ENCODE measurements around the gene SH3RF1.
A peak's percentile ranks its signal among the peaks of the same experiment; 100 is the strongest.
"Not testable (repeated sequence)": the region's sequence is repeated elsewhere in the genome, so short reads cannot be mapped to it uniquely, and the experiment has no call there.

Gene SH3RF1

DNA sequence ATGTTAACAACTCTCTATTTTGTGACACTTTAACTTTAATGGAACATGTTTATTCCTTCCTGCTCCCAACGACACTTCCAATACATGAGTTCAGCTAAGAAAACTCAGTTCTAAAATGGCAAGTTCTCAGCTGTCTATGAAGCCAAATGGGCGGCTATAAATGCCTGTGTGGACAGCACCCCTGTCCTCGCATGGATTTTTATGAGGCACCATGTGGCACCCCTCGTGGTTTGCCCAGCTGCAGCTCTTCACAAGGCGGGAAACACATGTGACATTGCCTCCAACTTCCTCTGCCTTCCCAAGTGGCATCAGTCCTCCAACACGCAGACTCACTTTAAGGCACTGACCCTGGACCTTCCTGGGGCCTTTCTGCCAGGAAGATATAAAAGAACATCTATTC, 48.0 kb downstream of the SH3RF1 start:
- DNase-seq: no peak

DNA sequence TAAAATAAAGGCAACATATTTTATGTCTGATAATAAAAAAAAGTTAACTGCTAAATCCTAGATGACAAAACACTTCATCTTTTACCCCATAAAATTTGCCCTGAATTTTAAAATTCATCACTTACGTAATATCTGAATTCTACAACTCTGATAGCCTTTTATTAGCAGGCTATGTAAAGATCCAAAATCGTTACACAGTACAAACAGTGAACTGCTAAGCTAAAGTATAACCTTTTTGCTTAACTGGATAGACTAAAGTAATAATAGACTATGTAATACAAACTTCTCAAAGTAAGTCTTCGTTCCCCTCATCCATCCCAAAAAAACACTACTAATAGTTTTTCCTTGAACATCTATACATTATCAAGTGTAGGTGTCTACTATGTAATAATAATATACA, 49.1 kb downstream of the SH3RF1 start:
- no peak for DNase-seq

DNA sequence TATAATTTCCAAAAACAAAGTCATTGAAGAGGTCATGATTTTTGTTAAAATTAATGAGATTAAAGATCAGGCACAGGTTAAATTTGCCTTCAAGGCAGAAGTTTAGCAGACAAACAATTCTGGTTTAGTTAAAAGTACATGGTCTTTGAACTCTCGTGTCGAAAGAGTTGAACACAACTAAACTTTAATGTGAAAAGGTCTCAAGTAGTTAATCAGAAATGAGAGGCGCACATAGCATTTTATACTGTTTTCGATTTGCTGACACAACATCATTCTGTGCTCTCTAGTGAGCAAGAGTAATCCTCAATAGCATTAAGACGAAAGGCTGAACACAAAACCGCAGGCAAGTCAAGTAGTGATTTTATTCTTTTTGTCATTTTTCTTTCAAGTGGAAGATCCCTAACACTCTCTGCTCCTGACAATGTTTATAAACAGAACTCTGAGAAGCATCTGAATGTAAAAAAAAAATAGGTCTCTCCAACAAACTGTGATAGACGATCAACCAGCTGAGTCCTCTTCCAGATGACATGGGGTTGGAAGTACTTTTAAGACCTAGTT, 49.8 kb downstream of the SH3RF1 start:
- DNase-seq: no peak

DNA sequence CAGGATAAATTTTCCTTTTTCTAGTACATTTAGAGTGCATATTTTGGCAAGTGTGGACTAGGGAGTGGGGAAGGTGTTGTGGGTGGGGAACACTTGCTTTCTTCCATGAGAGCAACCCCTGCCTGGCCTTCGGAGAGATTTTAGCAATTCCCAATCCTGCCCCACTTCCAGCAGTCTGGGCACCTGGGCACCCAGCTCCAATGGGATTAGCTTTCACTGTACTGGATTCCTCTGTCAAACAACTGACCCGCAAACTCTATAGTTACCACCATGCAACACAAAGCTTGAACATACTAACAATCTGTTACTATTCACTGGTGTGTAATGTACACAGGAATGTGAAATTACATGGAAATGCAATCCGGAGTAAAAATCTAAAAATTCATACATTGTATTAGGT, 50.3 kb downstream of the SH3RF1 start:
- no peak for DNase-seq

DNA sequence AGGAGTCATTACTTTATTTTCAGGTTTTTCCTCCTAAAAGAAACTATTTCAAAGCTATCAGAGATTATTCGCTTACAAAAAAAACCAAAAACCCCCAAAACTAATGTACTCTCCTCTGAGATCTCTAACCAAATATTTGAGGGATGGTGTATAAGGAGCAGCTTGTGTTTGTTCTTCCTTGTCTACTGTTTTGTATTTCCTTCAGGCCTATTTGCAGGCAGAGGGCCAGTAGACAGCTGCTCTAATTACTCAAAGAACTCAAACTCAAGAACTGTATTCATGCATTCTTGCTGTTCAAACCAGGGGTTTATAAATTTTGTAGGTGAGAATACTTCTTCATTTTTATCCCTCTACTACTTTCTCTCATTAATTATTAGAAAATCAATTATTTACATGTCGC, 51.3 kb downstream of the SH3RF1 start:
- DNase-seq: no peak

DNA sequence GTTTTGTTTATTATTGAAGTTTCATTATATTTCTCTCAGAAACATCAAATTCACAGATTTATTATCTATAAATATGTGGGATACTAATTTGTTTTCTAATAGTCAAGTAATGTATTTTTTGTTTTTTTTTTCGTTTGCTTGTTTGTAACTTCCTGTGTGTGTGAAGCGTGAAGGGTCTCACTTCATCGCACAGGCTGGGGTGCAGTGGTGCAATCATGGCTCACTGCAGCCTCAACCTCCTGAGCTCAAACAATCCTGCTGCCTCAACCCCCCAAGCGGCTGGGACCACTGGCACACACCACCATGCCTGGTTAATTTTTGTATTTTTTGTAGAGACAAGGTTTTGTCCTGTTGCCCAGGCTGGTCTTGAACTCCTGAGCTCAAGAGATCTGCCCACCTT, 55.1 kb downstream of the SH3RF1 start:
- DNase-seq: no peak

DNA sequence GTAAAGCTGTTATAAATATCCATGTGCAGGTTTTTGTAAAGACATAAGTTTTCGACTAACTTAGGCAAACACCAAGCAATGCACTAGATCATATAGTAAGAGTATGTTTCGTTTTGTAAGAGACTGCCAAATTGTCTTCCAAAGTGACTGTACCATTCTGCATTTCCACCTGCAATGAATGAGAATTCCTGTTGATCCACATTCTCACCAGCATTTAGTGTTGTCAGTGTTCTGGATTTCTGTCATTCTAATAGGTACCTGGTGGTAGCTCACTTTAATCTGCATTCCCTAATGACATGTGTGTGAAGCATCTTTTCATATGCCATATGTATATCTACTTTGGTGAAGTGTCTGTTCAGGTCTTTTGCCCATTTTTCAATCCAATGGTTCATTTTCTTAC, 57.8 kb downstream of the SH3RF1 start:
- no peak for DNase-seq

DNA sequence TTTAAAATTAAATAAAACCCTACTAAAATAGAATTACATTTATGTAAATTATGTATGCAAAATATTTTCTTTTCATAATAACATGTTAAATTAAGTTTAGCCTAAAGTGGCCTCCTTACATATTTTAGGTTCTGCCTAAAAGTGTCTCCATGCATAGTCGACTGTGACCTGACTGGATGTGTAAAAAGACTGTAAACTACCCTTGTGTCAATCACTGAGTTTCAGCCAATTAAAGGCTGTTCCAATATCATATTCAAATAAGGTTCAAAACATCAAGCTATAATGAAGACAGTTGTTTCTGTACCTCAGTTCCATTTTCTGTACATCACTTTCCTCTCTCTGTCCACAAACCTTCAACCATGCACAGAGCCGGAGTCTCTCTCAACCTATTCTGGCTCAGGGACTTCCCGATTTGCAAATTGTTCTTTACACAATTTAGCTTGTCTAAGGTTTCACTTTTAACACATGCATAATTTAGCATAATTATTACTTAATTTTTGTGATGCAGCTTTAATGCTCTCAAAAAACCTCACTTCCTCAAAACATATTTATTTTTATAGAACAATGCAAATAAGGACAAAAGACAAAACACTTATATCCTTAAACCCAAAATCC, 60.1 kb downstream of the SH3RF1 start:
- no peak for DNase-seq

DNA sequence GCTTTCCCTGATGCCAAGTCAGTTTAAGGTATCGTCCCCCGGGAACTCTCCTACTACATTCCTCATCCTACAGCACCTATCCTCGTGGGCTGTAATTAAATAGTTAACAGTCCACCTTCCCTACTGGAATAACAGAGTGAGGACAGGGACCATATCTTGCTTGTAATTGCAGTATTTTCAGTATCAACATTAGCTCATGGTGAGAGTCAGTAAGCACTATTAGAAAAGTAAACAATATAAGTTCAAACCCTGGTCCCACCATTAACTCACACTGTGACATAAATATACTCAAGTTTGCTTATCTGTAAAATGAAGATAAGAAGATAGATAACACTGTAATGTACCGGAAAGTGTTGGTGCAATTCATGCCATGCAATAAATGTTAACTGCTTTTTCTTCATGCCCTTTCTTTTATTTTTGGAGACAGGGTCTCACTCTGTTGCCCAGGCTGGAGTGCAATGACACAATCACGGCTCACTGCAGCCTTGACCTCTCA, 61.3 kb downstream of the SH3RF1 start:
- DNase-seq: no peak

DNA sequence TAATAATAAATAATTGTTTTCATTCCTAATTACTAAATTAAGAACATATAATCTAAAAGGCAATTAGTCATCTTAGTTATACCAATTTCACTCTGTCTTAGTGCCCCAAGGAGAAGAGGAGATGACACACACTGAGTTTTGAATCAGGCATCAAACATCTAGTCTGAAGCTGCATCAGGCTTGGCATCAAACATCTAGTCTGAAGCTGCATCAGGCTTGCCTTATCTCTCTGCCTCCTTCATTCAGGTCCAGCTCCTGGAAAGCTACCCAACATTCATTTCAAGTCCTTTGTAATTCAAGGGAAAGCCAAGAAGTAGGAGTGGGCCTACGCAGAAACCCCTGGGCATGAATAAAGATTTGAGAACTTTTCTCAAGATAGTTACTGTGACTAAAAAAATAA, 62.2 kb downstream of the SH3RF1 start:
- no peak for DNase-seq

DNA sequence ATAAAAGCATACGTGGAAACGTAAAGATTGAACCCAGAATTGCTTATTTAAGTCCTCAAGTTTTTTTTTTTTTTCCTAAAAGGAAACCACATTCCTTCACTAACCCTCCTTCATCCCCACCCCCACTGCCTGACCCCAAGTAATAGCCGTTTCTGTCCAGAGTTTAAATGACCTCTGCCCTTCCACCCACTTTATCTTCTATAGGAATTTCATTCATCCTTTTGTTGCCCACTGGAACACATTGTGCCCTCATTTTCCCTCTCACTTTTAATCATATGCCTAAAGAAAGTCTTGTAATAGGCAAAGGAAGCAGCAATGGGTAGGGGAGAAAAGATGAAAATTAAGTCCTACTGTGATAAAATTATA, 62.7 kb downstream of the SH3RF1 start:
- no peak for DNase-seq

DNA sequence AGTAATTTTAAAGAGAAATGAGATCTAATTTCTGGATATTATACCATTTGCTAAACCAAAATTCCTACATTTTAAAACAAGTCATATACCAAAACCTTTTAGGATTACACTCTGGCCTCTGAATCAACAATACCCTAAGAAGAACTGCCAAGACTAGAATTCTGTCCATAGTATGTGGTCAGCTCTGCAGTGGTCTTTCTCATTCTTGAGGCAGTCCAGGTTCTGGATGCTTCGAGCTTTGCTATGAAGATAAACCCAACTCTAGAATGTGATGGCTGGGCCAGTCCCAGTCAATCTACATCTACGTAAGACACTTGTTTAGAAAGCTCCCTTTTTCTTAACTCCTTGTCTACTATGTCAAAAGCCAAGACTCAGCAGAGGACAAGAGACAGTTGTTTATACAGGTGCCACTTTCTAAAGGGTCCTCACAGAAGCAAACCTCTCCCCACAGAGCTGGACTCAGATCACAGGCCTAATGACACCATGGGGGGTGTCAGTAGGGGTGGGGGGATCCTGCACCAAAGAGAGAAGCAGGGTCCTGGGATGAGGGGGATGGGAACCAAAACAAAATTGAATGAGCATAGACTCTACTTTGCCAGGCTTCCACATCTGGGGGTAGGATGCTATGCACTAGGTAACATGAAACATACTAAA, 63.2 kb downstream of the SH3RF1 start:
- DNase-seq: no peak

DNA sequence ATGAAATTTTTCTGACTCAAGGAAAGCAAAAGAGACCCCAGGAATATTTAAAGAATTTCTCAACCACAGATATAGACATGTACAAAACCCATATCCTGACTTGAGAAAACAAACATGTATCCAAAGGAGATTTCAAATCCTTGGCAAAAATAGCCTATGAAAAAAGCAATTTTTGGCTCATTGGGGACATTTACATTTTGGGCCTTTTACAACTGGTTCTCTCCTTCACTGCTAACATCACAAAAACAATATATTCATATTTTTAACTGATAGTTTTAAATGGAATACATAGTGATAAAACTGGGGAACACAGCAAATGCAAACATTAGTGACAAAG, 65.0 kb downstream of the SH3RF1 start:
- DNase-seq: no peak

DNA sequence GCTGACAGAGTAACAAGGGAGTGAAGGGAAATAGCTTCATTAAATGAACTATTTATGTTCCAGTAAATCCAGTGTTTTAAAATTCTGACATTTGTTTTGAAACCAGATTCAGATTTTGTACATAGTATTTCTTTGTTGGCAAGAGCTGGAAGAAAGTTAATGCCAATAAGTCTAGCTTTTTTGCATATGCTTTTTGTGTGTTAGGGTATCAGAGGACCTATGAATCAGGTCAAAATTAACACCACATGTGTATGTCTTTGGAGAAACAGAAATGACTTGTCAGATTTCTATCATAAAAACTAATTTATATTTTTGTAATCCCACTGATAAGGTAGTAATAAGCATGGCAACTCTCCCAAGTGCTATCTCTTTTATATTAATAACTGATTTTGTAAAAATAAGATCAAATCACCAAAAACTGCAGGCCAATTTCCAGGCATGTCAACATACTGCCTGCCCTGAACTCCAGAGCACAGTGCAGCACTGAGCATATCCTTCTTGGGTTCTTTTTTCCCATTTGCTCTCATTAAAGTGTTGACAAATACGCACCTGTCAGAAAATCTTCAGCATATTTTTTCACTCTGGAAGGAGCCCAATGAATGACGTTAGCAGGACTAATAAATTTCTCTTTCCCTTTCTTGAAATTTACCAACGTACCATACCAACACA, 65.5 kb downstream of the SH3RF1 start:
- no peak for DNase-seq

DNA sequence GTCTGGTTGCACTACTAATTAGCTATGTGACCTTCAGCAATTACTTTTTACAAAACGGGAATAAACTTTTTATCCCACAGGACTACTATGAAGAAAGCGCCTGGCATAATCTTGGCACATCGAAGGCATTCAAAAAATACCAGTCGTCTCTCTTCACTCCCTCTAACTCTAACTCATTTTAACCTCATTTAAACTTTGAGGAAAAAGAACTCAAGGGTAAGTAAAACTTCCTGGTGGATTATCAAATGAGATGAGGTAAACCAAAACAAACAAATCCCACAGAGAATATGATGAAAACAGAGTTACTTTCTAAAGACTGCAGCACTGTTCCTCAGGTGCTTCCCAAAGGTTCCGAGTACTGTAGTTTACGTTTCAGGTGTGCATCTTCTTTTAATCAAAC, 66.9 kb downstream of the SH3RF1 start:
- DNase-seq: no peak

DNA sequence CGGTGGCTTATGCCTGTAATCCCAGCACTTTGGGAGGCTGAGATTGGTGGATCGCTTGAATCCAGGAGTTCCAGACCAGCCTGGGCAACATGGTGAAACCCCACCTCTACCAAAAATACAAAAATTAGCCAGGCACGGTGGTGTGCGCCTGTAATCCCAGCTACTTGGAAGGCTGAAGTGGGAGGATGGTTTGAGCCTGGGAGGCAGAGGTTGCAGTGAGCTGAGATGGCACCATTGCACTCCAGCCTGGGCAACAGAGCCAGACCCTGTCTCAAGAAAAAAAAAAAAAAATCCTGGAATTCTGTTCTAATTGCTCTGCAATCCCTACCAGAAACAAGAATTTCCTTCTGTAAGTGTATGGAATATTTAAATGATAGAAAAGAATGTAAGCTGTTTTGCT, 67.5 kb downstream of the SH3RF1 start:
- not testable (repeated sequence) for DNase-seq

DNA sequence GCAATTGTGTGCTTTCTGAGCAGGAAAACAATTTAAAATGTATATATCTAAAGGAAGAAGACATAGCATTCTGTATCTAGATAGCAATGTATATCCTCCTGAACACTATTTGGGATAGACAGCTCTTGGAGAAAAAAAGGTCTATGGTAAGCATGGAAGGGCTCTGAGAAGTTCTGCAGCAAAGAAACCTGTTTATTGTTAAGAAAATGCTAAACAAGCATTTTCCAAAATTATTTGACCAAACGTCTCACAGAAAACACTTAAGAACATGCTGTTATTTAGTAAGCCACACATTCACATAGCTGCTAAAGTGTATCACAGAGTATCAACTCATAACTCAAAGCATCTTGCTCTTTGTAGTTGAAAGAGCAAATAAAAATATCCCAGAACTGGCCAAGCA, 67.9 kb downstream of the SH3RF1 start:
- no peak for DNase-seq

DNA sequence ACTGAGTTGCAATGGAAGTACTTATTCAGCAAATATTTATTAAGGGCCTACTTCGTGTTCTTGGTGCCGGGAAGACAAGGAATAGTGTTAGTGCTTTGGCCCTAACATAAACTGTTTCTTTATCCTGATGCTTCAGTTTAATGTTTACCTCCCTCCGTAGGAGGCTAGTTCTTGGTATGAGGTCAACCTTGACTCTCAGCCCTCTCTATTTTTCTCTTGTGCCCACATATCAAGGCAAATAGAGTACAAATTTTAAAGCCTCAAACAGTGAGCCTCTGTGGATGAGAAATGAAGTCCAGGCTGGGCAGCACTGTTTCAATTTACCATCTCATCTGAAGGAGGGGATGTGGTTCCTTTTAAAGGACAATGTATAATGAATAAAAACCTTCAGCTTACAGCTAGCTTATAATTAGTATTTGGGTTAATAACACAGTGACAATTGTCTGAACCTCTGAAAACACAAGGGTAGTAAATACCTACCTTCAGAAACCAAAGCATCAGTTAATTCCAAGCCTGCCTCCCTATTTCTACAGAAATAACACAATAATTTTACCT, 68.5 kb downstream of the SH3RF1 start:
- DNase-seq: no peak

DNA sequence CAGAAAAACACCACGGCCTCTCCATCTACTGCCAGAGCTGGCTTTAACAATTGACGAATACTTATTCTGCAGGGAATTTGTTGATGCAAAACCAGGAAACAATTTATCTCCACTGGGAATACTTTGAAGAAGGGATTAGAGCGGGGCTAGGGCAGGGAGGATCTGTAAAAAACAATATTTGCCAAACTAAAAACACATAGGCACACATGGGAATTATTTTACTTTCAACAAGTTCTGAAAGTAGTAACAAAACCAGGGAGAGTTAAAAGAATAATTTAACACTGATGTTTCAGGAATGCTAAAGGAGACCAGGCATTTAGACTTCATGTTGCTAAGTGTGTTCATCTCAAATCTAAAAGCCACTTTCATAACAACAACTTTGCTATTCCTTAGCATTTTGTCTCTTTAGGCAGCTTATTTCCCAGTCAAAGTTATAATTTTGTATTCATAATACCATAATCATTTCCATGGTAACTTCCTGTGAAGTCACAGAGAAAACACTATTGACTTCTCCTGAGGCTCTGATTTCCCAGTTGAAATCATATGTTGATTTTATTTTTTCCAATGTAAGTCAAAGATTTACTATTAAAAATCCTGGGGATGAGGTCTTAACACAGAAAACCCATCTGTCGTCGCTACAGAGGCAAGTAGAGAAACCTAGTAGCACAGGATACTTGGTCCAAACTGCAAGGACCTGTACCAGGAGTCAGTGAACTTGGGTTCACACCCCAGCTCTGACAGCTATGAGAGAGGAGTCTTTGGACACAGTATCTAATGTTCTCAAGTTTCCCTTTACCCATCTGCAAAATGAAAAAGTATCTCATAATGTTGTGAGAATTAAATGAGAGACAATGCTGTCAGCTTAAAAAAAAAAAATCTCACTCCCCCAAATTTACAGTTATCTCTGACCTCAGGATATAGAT, 69.3 kb downstream of the SH3RF1 start:
- peak in 1 of 6 experiments; percentile 1 for DNase-seq

DNA sequence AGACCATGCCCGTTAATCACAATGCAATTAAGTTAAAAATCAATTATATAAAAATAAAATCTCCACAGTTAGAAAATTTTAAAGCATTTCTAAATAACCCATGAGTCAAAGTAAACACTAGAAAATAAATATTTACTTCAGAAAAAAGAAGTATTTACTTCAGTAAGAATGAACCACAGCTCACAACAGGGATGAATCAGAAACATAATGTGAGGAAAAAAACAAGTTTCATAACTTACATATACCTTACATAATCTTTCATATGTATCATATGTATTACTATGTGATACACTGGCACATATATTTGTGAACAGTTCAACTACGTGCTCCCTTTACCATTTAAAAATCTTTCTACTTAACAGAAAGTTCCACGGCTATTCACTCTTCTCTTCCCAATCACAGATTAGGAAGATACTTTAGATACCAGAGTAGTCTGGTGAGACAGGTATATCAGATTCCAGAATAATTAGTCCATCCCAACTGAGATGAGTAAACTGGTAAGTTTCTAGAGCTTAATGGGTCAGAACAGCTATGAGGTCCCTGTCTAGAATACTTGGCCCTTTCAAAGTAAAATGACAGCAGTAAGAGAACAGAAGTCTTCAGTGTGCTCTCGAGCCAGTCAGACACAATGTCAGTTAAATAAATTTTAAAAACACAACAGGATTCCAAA, 70.3 kb downstream of the SH3RF1 start:
- no peak for DNase-seq

DNA sequence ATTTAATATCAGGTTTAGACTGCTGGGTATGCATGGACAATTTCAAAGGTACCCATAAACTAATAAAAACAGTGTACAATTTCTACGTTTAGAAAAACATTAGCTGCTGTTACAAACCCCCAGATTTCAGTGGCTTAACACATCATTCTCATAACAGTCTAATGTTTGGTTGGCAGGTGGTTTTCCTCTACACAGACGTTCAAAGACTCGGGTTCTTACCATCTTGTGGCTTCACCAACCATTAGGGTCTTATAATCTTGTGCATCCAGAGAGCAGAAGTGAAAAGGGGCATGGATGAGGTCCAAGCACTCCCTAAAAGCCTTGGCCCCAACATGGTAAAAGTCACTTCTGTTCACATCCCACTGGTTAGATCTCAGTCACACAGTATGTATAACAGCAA, 71.6 kb downstream of the SH3RF1 start:
- DNase-seq: no peak

DNA sequence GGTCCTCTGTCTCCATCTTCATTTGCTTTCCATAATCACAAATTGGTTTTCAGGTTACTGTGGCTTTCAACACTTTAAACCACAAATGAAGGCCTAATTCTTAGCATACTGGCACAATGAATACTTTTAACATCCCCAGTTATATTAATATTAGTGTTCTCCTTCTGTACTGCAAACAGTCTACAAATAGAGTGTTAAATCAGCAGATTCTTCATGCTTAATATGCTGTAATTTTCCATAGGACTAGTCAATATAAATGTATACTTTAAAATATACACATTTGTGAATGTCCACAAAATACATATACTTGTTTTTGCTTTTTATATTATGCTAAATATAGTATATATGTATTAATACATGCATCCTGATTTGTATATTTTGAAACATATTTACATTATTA, 72.6 kb downstream of the SH3RF1 start:
- no peak for DNase-seq

Measured in stimulated activated naive CD4-positive, alpha-beta T cell (primary cell).